IMR-90 (cell line): ENCODE measurements around the gene GABRB2. TPM values are rescaled to one million over a fixed set of nuclear protein-coding genes. Genes with fewer than 3 reads are reported as not detected.

Experiments
- ATAC-seq: fragments of 200-7000 bp; cut with Tn5 transposase; 2 replicates; pipeline ENCODE4 v1.9.1; 2020; ENCODE audit warnings: low read depth, mild to moderate bottlenecking, moderate library complexity
- BruUV-seq: library from RNA; stranded (reverse); fragments of 400-500 nt; replicated peaks from 2 replicates; lab custom pipeline; 2021; lab: Mats Ljungman, UMichigan
- CTCF ChIA-PET: fragments of 300-600 bp; formaldehyde crosslinking; extraction: SDS; loops from one replicate; lab custom pipeline; 2021; ENCODE audit warnings: antibody characterized with exemption; lab: Yijun Ruan, JAX
- POLR2A ChIA-PET: fragments of 300-600 bp; sonication (Branson Sonifier 250); formaldehyde crosslinking; loops from one replicate; lab custom pipeline; 2022; ENCODE audit warnings: antibody characterized with exemption; ENCODE audit not compliant: unreplicated experiment; lab: Charles Lee
- DNase-seq: peaks from one replicate; pipeline ENCODE4 v3.0.0; 2013
- H2AFZ ChIP-seq: replicated peaks from 2 replicates; pipeline ENCODE3; 2013; ENCODE audit warnings: low read length, mild to moderate bottlenecking; ENCODE audit not compliant: poor library complexity
- H2AK5ac ChIP-seq: 2 replicates; pipeline ENCODE4 v1.6.1; 2013; ENCODE audit warnings: low read depth, low read length, inconsistent platforms
- H2AK9ac ChIP-seq: replicated peaks from 2 replicates; pipeline ENCODE3; 2013; ENCODE audit warnings: mild to moderate bottlenecking, low read depth, low read length, moderate library complexity; ENCODE audit not compliant: poor library complexity
- H2BK120ac ChIP-seq: 2 replicates; pipeline ENCODE4 v1.6.1; 2013; ENCODE audit warnings: low read depth, low read length, inconsistent platforms
- H2BK15ac ChIP-seq: 3 replicates; pipeline ENCODE4 v1.6.1; 2013; ENCODE audit warnings: low read depth, low read length, inconsistent platforms
- H2BK20ac ChIP-seq: 2 replicates; pipeline ENCODE4 v1.6.1; 2013; ENCODE audit warnings: low read depth, mild to moderate bottlenecking, inconsistent platforms, low read length, moderate library complexity
- H2BK5ac ChIP-seq: 2 replicates; pipeline ENCODE4 v1.6.1; 2013; ENCODE audit warnings: mild to moderate bottlenecking, low read depth, low read length, inconsistent platforms; ENCODE audit not compliant: poor library complexity, severe bottlenecking
- H3K14ac ChIP-seq: replicated peaks from 2 replicates; pipeline ENCODE4 v1.6.1; 2013; ENCODE audit warnings: low read depth, low read length, inconsistent platforms
- H3K18ac ChIP-seq: 2 replicates; pipeline ENCODE4 v1.6.1; 2013; ENCODE audit warnings: low read depth, low read length, control low read depth
- H3K23ac ChIP-seq: 2 replicates; pipeline ENCODE4 v1.6.1; 2013; ENCODE audit warnings: low read depth, low read length, inconsistent platforms
- H3K27ac ChIP-seq: 2 replicates; pipeline ENCODE4 v1.5.1; 2013; ENCODE audit warnings: mild to moderate bottlenecking, control low read depth, low read length; ENCODE audit not compliant: insufficient read depth
- H3K27me3 ChIP-seq: 2 replicates; pipeline ENCODE4 v1.6.1; 2013; ENCODE audit warnings: low read length; ENCODE audit not compliant: control insufficient read depth, insufficient read depth
- H3K36me3 ChIP-seq: 2 replicates; pipeline ENCODE4 v1.6.1; 2013; ENCODE audit warnings: low read length, mixed read lengths; ENCODE audit not compliant: control insufficient read depth, insufficient read depth
- H3K4ac ChIP-seq: 2 replicates; pipeline ENCODE4 v1.6.1; 2013; ENCODE audit warnings: low read depth, low read length, inconsistent platforms
- H3K4me1 ChIP-seq: 2 replicates; pipeline ENCODE4 v1.6.1; 2013; ENCODE audit warnings: low read length, mixed read lengths; ENCODE audit not compliant: control insufficient read depth, insufficient read depth
- H3K4me2 ChIP-seq: 2 replicates; pipeline ENCODE4 v1.6.1; 2013; ENCODE audit warnings: low read depth, mild to moderate bottlenecking, control low read depth, low read length, moderate library complexity
- H3K4me3 ChIP-seq: 2 replicates; pipeline ENCODE4 v1.5.1; 2013; ENCODE audit warnings: low read depth, mild to moderate bottlenecking, control low read depth, low read length, moderate library complexity; ENCODE audit not compliant: insufficient read depth
- H3K56ac ChIP-seq: 2 replicates; pipeline ENCODE4 v1.6.1; 2013; ENCODE audit warnings: low read length, inconsistent platforms; ENCODE audit not compliant: insufficient read depth; ENCODE audit errors: extremely low read depth
- H3K79me1 ChIP-seq, 2 experiments: 2 replicates each; pipeline ENCODE4 v1.6.1; 2013; ENCODE audit warnings: low read length in 2 of 2, inconsistent platforms in 1 of 2, low read depth in 1 of 2
- H3K9ac ChIP-seq: 2 replicates; pipeline ENCODE4 v1.6.1; 2013; ENCODE audit warnings: low read depth, low read length, control low read depth
- H3K9me1 ChIP-seq: 2 replicates; pipeline ENCODE4 v1.6.1; 2013; ENCODE audit warnings: low read length, inconsistent platforms; ENCODE audit not compliant: insufficient read depth
- H3K9me3 ChIP-seq: 2 replicates; pipeline ENCODE4 v1.6.1; 2013; ENCODE audit warnings: low read length; ENCODE audit not compliant: control insufficient read depth, insufficient read depth
- H4K20me1 ChIP-seq: 2 replicates; pipeline ENCODE4 v1.6.1; 2013; ENCODE audit warnings: low read length, inconsistent platforms; ENCODE audit not compliant: insufficient read depth
- H4K5ac ChIP-seq: 2 replicates; pipeline ENCODE4 v1.6.1; 2013; ENCODE audit warnings: mild to moderate bottlenecking, low read depth, low read length, control low read depth
- H4K8ac ChIP-seq, 2 experiments: 2 replicates each; pipeline ENCODE4 v1.6.1; 2013; ENCODE audit warnings: low read depth in 2 of 2, low read length in 2 of 2, control low read depth in 1 of 2, inconsistent platforms in 1 of 2
- H4K91ac ChIP-seq: 2 replicates; pipeline ENCODE4 v1.6.1; 2013; ENCODE audit warnings: low read depth, low read length, inconsistent platforms; ENCODE audit not compliant: insufficient read depth
- CEBPB ChIP-seq: IDR thresholded peaks from 2 replicates; pipeline ENCODE4 v1.6.1; 2012; ENCODE audit warnings: low read depth, low read length, improper control_type of control experiment
- CHD1 ChIP-seq: IDR thresholded peaks from 2 replicates; pipeline ENCODE4 v1.6.1; 2012; ENCODE audit warnings: low read depth, low read length, improper control_type of control experiment
- MAZ ChIP-seq: IDR thresholded peaks from 2 replicates; pipeline ENCODE4 v1.6.1; 2012; ENCODE audit warnings: low read depth, mild to moderate bottlenecking, low read length, improper control_type of control experiment, moderate library complexity, borderline replicate concordance
- RAD21 ChIP-seq: IDR thresholded peaks from 2 replicates; pipeline ENCODE4 v1.6.1; 2012; ENCODE audit warnings: low read length, improper control_type of control experiment
- SMC3 ChIP-seq: fragments of 150-350 bp; IDR thresholded peaks from 2 replicates; pipeline ENCODE4 v1.6.1; 2016; ENCODE audit warnings: low read depth, mild to moderate bottlenecking, antibody characterized with exemption, low read length, moderate library complexity
- WGBS, 2 experiments: methylation state at CpG; one replicate each; pipeline versions ENCODE4 v1.1.5 to v1.1.7; 2013; ENCODE audit warnings: missing lambda C conversion rate in 2 of 2; ENCODE audit not compliant: insufficient read length in 1 of 2; ENCODE audit errors: extremely low coverage in 2 of 2; 5-methylcytosine and 5-hydroxymethylcytosine counted together
- dilution Hi-C: fragments of 300-500 bp; cut with HindIII; formaldehyde crosslinking; loops from one replicate; pipeline ENCODE4 v1.14.3; 2018; ENCODE audit warnings: low sequenced_read_pairs; ENCODE audit not compliant: unreplicated experiment
- in situ Hi-C: fragments of 300-500 bp; cut with MboI; formaldehyde crosslinking; loops from 3 replicates; pipeline ENCODE4 v1.14.3; 2019; ENCODE audit warnings: low sequenced_read_pairs, inconsistent platforms, mixed read lengths
- intact Hi-C: fragments of 100-400 bp; cut with micrococcal nuclease; formaldehyde crosslinking; loops from 2 replicates; pipeline ENCODE4 v1.10.0; 2022
- polyA plus RNA-seq, 3 experiments: library from polyadenylated mRNA; depleted of rRNA; stranded (reverse); fragments of >200 nt; gene quantifications; 2 replicates each; pipeline ENCODE4 v1.2.3, GENCODE V29; 2012; ENCODE audit warnings: low replicate concordance in 1 of 3
- total RNA-seq: library from RNA; depleted of rRNA; stranded (reverse); fragments of >200 nt; gene quantifications from 2 replicates; pipeline ENCODE4 v1.2.3, GENCODE V29; 2012

The GABRB2 gene
- total and polyA plus RNA-seq, 2 of the 4 experiments (the other 2 are of a cell fraction): not detected

- Histone ChIP-seq H3K4me2 (no peak overlapping the region), H2BK15ac (no peak overlapping the region), H2BK5ac (no peak overlapping the region), H3K27me3 (no peaks in the 10 kb centered on the region), H3K4ac (no peak overlapping the region), H4K5ac (no peak overlapping the region), H3K9ac (no peak overlapping the region), H3K14ac (no peak overlapping the region), H2BK20ac (no peak overlapping the region), H3K23ac (no peak overlapping the region), H4K8ac (no peak overlapping the region), H3K4me1 (no peaks in the 10 kb centered on the region), H4K20me1 (no peaks in the 10 kb centered on the region), H3K4me3 (no peak overlapping the region), H2BK120ac (no peak overlapping the region), H2AK5ac (no peak overlapping the region), H3K9me3 (no peaks in the 10 kb centered on the region), H3K18ac (no peak overlapping the region), H2AFZ (no peak overlapping the region), H4K91ac (no peak overlapping the region), H3K56ac (no peak overlapping the region), H3K79me1 (no peaks in the 10 kb centered on the region), H2AK9ac (no peak overlapping the region), H3K36me3 (no peaks in the 10 kb centered on the region), H3K9me1 (no peaks in the 10 kb centered on the region), H3K27ac (no peak overlapping the region)
- no TSS peak for BruUV-seq
- WGBS, 2 experiments: no CpG with 5 or more reads among the region's 1 CpG
- ChIA-PET POLR2A (no interaction called here), CTCF (no interaction called here)
- intact Hi-C loops (no loop called here), dilution Hi-C loops (no loop called here), in situ Hi-C loops (no loop called here)
- DNase-seq (no peak), ATAC-seq (no peak)
- no peak for TF ChIP-seq MAZ
- TF ChIP-seq RAD21: no peak
- no peak for TF ChIP-seq SMC3
- no peak for TF ChIP-seq CHD1
- TF ChIP-seq CEBPB: no peak
Observed at GRCh38 chr5:161460741-161461140, 85.8 kb downstream of the GABRB2 start.
